ENCODE data around the gene AP5S1. TPM values are rescaled to one million over a fixed set of nuclear protein-coding genes. Genes with fewer than 3 reads are reported as not detected.
A peak's percentile ranks its signal among the peaks of the same experiment; 100 is the strongest.

The AP5S1 gene
- total RNA-seq, 1 experiment from 2014 or later: 3.9 TPM

- Histone ChIP-seq H3K79me2 (ENCODE audit: insufficient read depth, low read length) (no peaks in the 10 kb centered on the region), H3K56ac (ENCODE audit: insufficient read length, low read depth, low read length) (no peak within 1 kb of the TSS), H4K91ac (ENCODE audit: insufficient read length, low read depth, low read length) (no peak within 1 kb of the TSS), H2BK120ac (ENCODE audit: low read depth, low read length, poor library complexity, severe bottlenecking) (no peak within 1 kb of the TSS), H4K5ac (ENCODE audit: insufficient read length, low read depth, low read length) (no peak within 1 kb of the TSS), H2AK5ac (ENCODE audit: insufficient read length, low read length) (no peak within 1 kb of the TSS), H4K8ac (replicated peaks; ENCODE audit: insufficient read length, low read depth, low read length) (no peak within 1 kb of the TSS), H3K4me2 (ENCODE audit: insufficient read depth, insufficient read length, low read length) (peak within 1 kb of the TSS; percentile 77), H2BK20ac (ENCODE audit: low read depth, low read length, poor library complexity, severe bottlenecking) (no peak within 1 kb of the TSS), H3K4ac (ENCODE audit: low read depth, low read length) (no peak within 1 kb of the TSS), H3K27me3 (ENCODE audit: insufficient read depth, low read length) (no peaks in the 10 kb centered on the region), H3K4me1 (ENCODE audit: insufficient read depth, low read length) (no peaks in the 10 kb centered on the region), H2BK15ac (ENCODE audit: low read depth, low read length) (no peak within 1 kb of the TSS), H3K23me2 (ENCODE audit: insufficient read length, low read depth, low read length, poor library complexity, severe bottlenecking) (peaks cover 7% of the 10 kb centered on the region), H2BK5ac (ENCODE audit: insufficient read length, low read length) (no peak within 1 kb of the TSS), H3K27ac (ENCODE audit: insufficient read length, low read depth, low read length) (no peak within 1 kb of the TSS), H3K23ac (ENCODE audit: insufficient read length, low read depth, low read length) (no peak within 1 kb of the TSS), H3K18ac (ENCODE audit: insufficient read length, low read depth, low read length) (no peak within 1 kb of the TSS), H3K9ac (ENCODE audit: extremely low read depth, insufficient read length, low read length) (peak within 1 kb of the TSS; percentile 62), H3K14ac (ENCODE audit: insufficient read depth, low read length) (peak within 1 kb of the TSS; percentile 86), H3K9me3 (ENCODE audit: control insufficient read depth, low read depth, low read length) (no peaks in the 10 kb centered on the region), H3K79me1 (ENCODE audit: insufficient read depth, low read depth, low read length, poor library complexity, severe bottlenecking) (no peaks in the 10 kb centered on the region), H2BK12ac (ENCODE audit: insufficient read length, low read depth, low read length) (no peak within 1 kb of the TSS), H4K20me1 (ENCODE audit: control insufficient read depth, insufficient read depth, insufficient read length) (no peaks in the 10 kb centered on the region), H3T11ph (ENCODE audit: low read length) (no peak within 1 kb of the TSS), H2AFZ (ENCODE audit: low read length) (no peak within 1 kb of the TSS)
- Mint-ChIP-seq H3K27me3 (ENCODE audit: low read depth) (peaks cover 28% of the 10 kb centered on the region), H3K27ac (peak within 1 kb of the TSS in 1 of 3 experiments; percentile 75; a peak in 1 of 7 replicates), H3K4me3 (peak within 1 kb of the TSS; percentile 84 to 91), H3K36me3 (ENCODE audit: insufficient read depth in 1 of 3, low read depth in 3 of 3) (peaks cover 5 to 12% (median 8%) of the 10 kb centered on the region in 3 experiments; a peak in 6 of 7 replicates), H3K4me1 (peaks cover 15 to 21% of the 10 kb centered on the region in 2 experiments), H3K9me3 (no peaks in the 10 kb centered on the region)
- WGBS (ENCODE audit: extremely low coverage, insufficient read length, low lambda C conversion rate): no CpG with 5 or more reads among the region's 70 CpGs
- TF ChIP-seq CTCF (conservative IDR thresholded peaks at IDR 0.05): peak; percentile 87
- peak; percentile 88 for DNase-seq
These were observed 33.6 kb upstream of the AP5S1 start, which contains the start of gene CENPB for GRCh38 chr20:3786665-3787323. Gene CENPB, minus strand, starts transcription at chr20:3786740. Its CDS starts 257 bp downstream, at chr20:3786483.
